A549 (cell line): ENCODE results near the gene NAT8L. TPM values are rescaled to one million over a fixed set of nuclear protein-coding genes. Genes with fewer than 3 reads are reported as not detected.

ENCODE experiments used
- ATAC-seq, 2 experiments: fragments of 200-7000 bp in 1 of 2; fragments of >200 bp in 1 of 2; cut with Nextera tagmentation in 1 of 2; cut with Tn5 transposase in 1 of 2; 3 replicates each; pipeline versions ENCODE4 v1.8.0 to v1.9.1; 2018 to 2020; ENCODE audit warnings: mild to moderate bottlenecking in 1 of 2, moderate library complexity in 1 of 2
- CTCF ChIA-PET: fragments of 300-600 bp; sonication (Branson Sonifier 250); formaldehyde crosslinking; extraction: SDS; loops from one replicate; lab custom pipeline; 2021; ENCODE audit warnings: antibody characterized with exemption, inconsistent platforms; lab: Yijun Ruan, JAX
- POLR2A ChIA-PET: fragments of 350-600 bp; formaldehyde crosslinking; extraction: SDS; loops from one replicate; lab custom pipeline; 2021; ENCODE audit warnings: antibody characterized with exemption, inconsistent platforms; lab: Yijun Ruan, JAX
- DNase-seq, 2 experiments: peaks; one replicate each; pipeline versions ENCODE4 v3.0.0 to v3.0.0-alpha.2; 2011 to 2016; ENCODE audit warnings: low read depth in 1 of 2, low spot score in 1 of 2
- FAIRE-seq: peaks from 2 replicates; lab custom pipeline; 2011; peaks lifted over from hg19 to GRCh38; lab: Jason Lieb, UNC
- H3K27ac ChIP-seq, 2 experiments: fragments of >200 bp; sonication (Bioruptor Twin); formaldehyde crosslinking; 3 replicates each; pipeline ENCODE4 v1.5.1; 2016 to 2017
- H3K4me1 ChIP-seq: fragments of >200 bp; sonication (Bioruptor Twin); formaldehyde crosslinking; 3 replicates; pipeline ENCODE4 v1.6.1; 2016
- H3K4me2 ChIP-seq: fragments of >200 bp; sonication (Bioruptor Twin); formaldehyde crosslinking; 3 replicates; pipeline ENCODE4 v1.6.1; 2016
- H3K4me3 ChIP-seq: fragments of >200 bp; sonication (Bioruptor Twin); formaldehyde crosslinking; 3 replicates; pipeline ENCODE4 v1.5.1; 2016
- H3K9me3 ChIP-seq: fragments of >200 bp; sonication (Bioruptor Twin); formaldehyde crosslinking; 3 replicates; pipeline ENCODE4 v1.6.1; 2016
- BCL3 ChIP-seq: fragments of >200 bp; sonication (Bioruptor Twin); formaldehyde crosslinking; IDR thresholded peaks from 3 replicates; pipeline ENCODE4 v1.6.1; 2016
- CBX8 ChIP-seq: fragments of 200-600 bp; sonication (generic); IDR thresholded peaks from 2 replicates; pipeline ENCODE4 v1.6.1; 2016
- ELK1 ChIP-seq: fragments of 150-350 bp; IDR thresholded peaks from 2 replicates; pipeline ENCODE4 v1.6.1; 2014; ENCODE audit warnings: low read depth, mild to moderate bottlenecking, low read length
- EP300 ChIP-seq, 2 experiments: fragments of >200 bp; sonication (Bioruptor Twin); formaldehyde crosslinking; IDR thresholded peaks; 2 replicates in 1 of 2; 3 replicates in 1 of 2; pipeline ENCODE4 v1.6.1; 2016 to 2017
- ESRRA ChIP-seq: fragments of 150-350 bp; IDR thresholded peaks from 2 replicates; pipeline ENCODE4 v1.6.1; 2014; ENCODE audit warnings: mild to moderate bottlenecking, low read length, borderline replicate concordance
- FOSB ChIP-seq: fragments of 250-450 bp; sonication (Bioruptor Pico); IDR thresholded peaks from 2 replicates; pipeline ENCODE4 v1.5.0; 2020; ENCODE audit warnings: mild to moderate bottlenecking, moderate library complexity
- HMGXB4 ChIP-seq: fragments of 250-450 bp; sonication (Bioruptor Pico); IDR thresholded peaks from 2 replicates; pipeline ENCODE4 v1.5.0; 2021; ENCODE audit warnings: mild to moderate bottlenecking, moderate library complexity, borderline replicate concordance
- HOXB5 ChIP-seq: fragments of 250-450 bp; sonication (Bioruptor Pico); IDR thresholded peaks from 2 replicates; pipeline ENCODE4 v1.5.0; 2020; ENCODE audit warnings: mild to moderate bottlenecking, moderate library complexity
- JUN ChIP-seq, 2 experiments: fragments of >200 bp; sonication (Bioruptor Twin); formaldehyde crosslinking; IDR thresholded peaks; 2 replicates in 1 of 2; 3 replicates in 1 of 2; pipeline ENCODE4 v1.6.1; 2016 to 2017
- MAX ChIP-seq: IDR thresholded peaks from 2 replicates; pipeline ENCODE4 v1.6.1; 2012
- NFE2L2 ChIP-seq: fragments of 150-350 bp; conservative IDR thresholded peaks from 2 replicates; pipeline ENCODE4 v1.6.1; 2014; ENCODE audit warnings: low read length
- RARB ChIP-seq: fragments of 250-450 bp; sonication (Bioruptor Pico); IDR thresholded peaks from 2 replicates; pipeline ENCODE4 v1.8.0; 2021; ENCODE audit warnings: mild to moderate bottlenecking, moderate library complexity
- RCOR1 ChIP-seq: fragments of 150-350 bp; IDR thresholded peaks from 2 replicates; pipeline ENCODE4 v1.6.1; 2014; ENCODE audit warnings: antibody characterized with exemption, low read length, low read depth
- RNF2 ChIP-seq: fragments of 200-600 bp; sonication (generic); IDR thresholded peaks from 2 replicates; pipeline ENCODE4 v1.6.1; 2016; ENCODE audit warnings: low read depth, mild to moderate bottlenecking, antibody characterized with exemption, moderate library complexity, borderline replicate concordance
- SREBF2 ChIP-seq: fragments of 450-650 bp; IDR thresholded peaks from 2 replicates; pipeline ENCODE4 v1.6.1; 2014; ENCODE audit warnings: mild to moderate bottlenecking, moderate library complexity
- ZSCAN20 ChIP-seq: fragments of 250-450 bp; sonication (Bioruptor Pico); IDR thresholded peaks from 2 replicates; pipeline ENCODE4 v1.8.0; 2022; ENCODE audit warnings: mild to moderate bottlenecking, moderate library complexity
- WGBS: methylation state at CpG from one replicate; pipeline ENCODE4 v1.1.6; 2017; ENCODE audit errors: missing lambda C conversion rate; 5-methylcytosine and 5-hydroxymethylcytosine counted together
- polyA minus RNA-seq: library from RNA; depleted of rRNA, polyadenylated mRNA; stranded (reverse); fragments of >200 nt; gene quantifications from 2 replicates; pipeline ENCODE4 v1.2.3, GENCODE V29; 2011; rRNA and poly(A)+ RNA removed
- polyA plus RNA-seq, 4 experiments: library from polyadenylated mRNA; depleted of rRNA in 3 of 4; stranded (reverse); fragments of >200 nt; fragmentation: RNase III in 1 of 4; extraction: RNeasy Plus Mini Kit Qiagen cat#74134 plus additional on column Dnase treatment in 1 of 4; gene quantifications; 2 replicates in 3 of 4; 3 replicates in 1 of 4; pipeline ENCODE4 v1.2.3, GENCODE V29; 2011 to 2017

NAT8L gene
- polyA plus RNA-seq (2011; rRNA removed) = 2.6 and 3.8 TPM in 2 replicates
- 7.5 and 9.1 TPM in 2 replicates for polyA plus RNA-seq (2012; cell fraction: cytosol; rRNA removed)
- 21.8 and 25.9 TPM in 2 replicates for polyA plus RNA-seq (2012; cell fraction: nucleus; rRNA removed)
- 7.7 to 8.2 TPM (median 8.2 TPM) in 3 replicates for polyA plus RNA-seq (2017; fragmentation: RNase III; extraction: RNeasy Plus Mini Kit Qiagen cat#74134 plus additional on column Dnase treatment)
- 6.8 and 8.0 TPM in 2 replicates for polyA minus RNA-seq

- ChIA-PET CTCF (no interaction called here), POLR2A (interaction anchor here (1.2 kb wide), 1 partner anchor 50 kb away, joined by 5 read pairs; the partner anchor contains the start of gene NELFA)
- TF ChIP-seq JUN (IDR thresholded peaks at IDR 0.05) (peak in 1 of 2 experiments; percentile 41; a peak in 1 of 5 replicates), NFE2L2 (no peak), MAX (peak; percentile 43; the same call in 1 of the 2 replicates)
- H3K4me2 ChIP-seq = peak within 1 kb of the TSS; percentile 91
- H3K27ac ChIP-seq = peak within 1 kb of the TSS; percentile 82 to 96
- H3K4me1 ChIP-seq = peaks cover 11% of the 10 kb centered on the region; the same call in 1 of the 3 replicates
- FAIRE-seq (no peak), DNase-seq (peak; percentile 42 to 48), ATAC-seq (peak; percentile 63 to 71)
- no peaks in the 10 kb centered on the region for H3K9me3 ChIP-seq
- peak within 1 kb of the TSS; percentile 92 for H3K4me3 ChIP-seq
- no CpG with 5 or more reads among the region's 119 CpGs for WGBS
Observed at GRCh38 chr4:2059046-2059725, at the start of gene NAT8L. Gene NAT8L, plus strand, starts transcription at chr4:2059327. Its CDS starts 185 bp downstream, at chr4:2059512.

GRCh38 chr4:2009651-2010233 is 49.4 kb upstream of the NAT8L start:
- Histone ChIP-seq H3K4me3 (peak overlapping the region; percentile 88), H3K27ac (peak overlapping the region; percentile 97 to 99), H3K4me1 (0 out of 3 replicates have a peak, but pooled peaks cover 7% of the 10 kb centered on the region), H3K4me2 (peak overlapping the region; percentile 91), H3K9me3 (no peaks in the 10 kb centered on the region)
- TF ChIP-seq CBX8 (no peak), RNF2 (peak; percentile 39; the same call in 1 of the 2 replicates)
- ATAC-seq (peak; percentile 82), DNase-seq (peak; percentile 73 to 83), FAIRE-seq (no peak)
- ChIA-PET CTCF (interaction anchor here (0.7 to 0.9 kb wide), 3 partner anchors 11 to 25 kb away, joined by 3 read pairs; no protein-coding TSS in a partner anchor), POLR2A (interaction anchor here (1.5 to 1.6 kb wide), 3 partner anchors 8 to 49 kb away, joined by 3 to 5 read pairs (median 4); no protein-coding TSS in a partner anchor)
- 29% methylated on average over 21 of the region's 23 CpGs for WGBS

- FAIRE-seq = no peak
- no peak for DNase-seq
- no peaks in the 10 kb centered on the region for H3K9me3 ChIP-seq
- TF ChIP-seq HOXB5 (CRISPR knock-in tag) (no peak), RARB (CRISPR knock-in tag) (no peak), HMGXB4 (CRISPR knock-in tag) (no peak), ELK1 (no peak), CBX8 (no peak), ESRRA (no peak), ZSCAN20 (no peak), BCL3 (no peak), FOSB (CRISPR knock-in tag) (no peak), EP300 (IDR thresholded peaks at IDR 0.05) (no peak), RCOR1 (no peak), SREBF2 (no peak)
- no peak overlapping the region for H3K4me2 ChIP-seq
- 87% methylated on average over 3 of the region's 3 CpGs for WGBS
- 0 out of 3 replicates have a peak, but pooled peaks cover 7% of the 10 kb centered on the region for H3K4me1 ChIP-seq
- ATAC-seq = no peak
- ChIA-PET POLR2A (no interaction called here), CTCF (no interaction called here)
- H3K4me3 ChIP-seq = no peak overlapping the region
- no peak overlapping the region for H3K27ac ChIP-seq
Observed at GRCh38 chr4:2011583-2011982, 47.5 kb upstream of the NAT8L start.
